Skeletal muscle satellite cell (primary cell): ENCODE results near the gene YBX1.
"Not testable (repeated sequence)": the region's sequence is repeated elsewhere in the genome, so short reads cannot be mapped to it uniquely, and the experiment has no call there.

Experiments used
- H3K27me3 ChIP-seq: 2 replicates; pipeline ENCODE4 v1.7.0; 2013; ENCODE audit warnings: low read length; ENCODE audit not compliant: control insufficient read depth, insufficient read depth
- H3K36me3 ChIP-seq: 2 replicates; pipeline ENCODE4 v1.7.0; 2013; ENCODE audit warnings: mild to moderate bottlenecking, control low read depth, low read length; ENCODE audit not compliant: insufficient read depth
- H3K4me1 ChIP-seq: 2 replicates; pipeline ENCODE4 v1.7.0; 2013; ENCODE audit warnings: low read length; ENCODE audit not compliant: control insufficient read depth, insufficient read depth
- H3K4me2 ChIP-seq: 2 replicates; pipeline ENCODE4 v1.7.0; 2013; ENCODE audit warnings: mild to moderate bottlenecking, low read length
- H3K4me3 ChIP-seq: 2 replicates; pipeline ENCODE4 v1.7.0; 2013; ENCODE audit warnings: low read length
- H3K9ac ChIP-seq: 2 replicates; pipeline ENCODE4 v1.7.0; 2013; ENCODE audit warnings: mild to moderate bottlenecking, low read depth, low read length, moderate library complexity
- H3K9me3 ChIP-seq: replicated peaks from 2 replicates; pipeline ENCODE4 v1.7.0; 2013; ENCODE audit warnings: mild to moderate bottlenecking, control low read depth, low read length

YBX1 gene

GRCh38 chr1:42691157-42691498 is 8.9 kb downstream of the YBX1 start:
- Histone ChIP-seq H3K27me3 (no peaks in the 10 kb centered on the region), H3K36me3 (peaks cover 44% of the 10 kb centered on the region), H3K9me3 (no peaks in the 10 kb centered on the region), H3K4me2 (no peak overlapping the region), H3K4me1 (peaks cover 25% of the 10 kb centered on the region), H3K4me3 (no peak overlapping the region), H3K9ac (no peak overlapping the region)

DNA sequence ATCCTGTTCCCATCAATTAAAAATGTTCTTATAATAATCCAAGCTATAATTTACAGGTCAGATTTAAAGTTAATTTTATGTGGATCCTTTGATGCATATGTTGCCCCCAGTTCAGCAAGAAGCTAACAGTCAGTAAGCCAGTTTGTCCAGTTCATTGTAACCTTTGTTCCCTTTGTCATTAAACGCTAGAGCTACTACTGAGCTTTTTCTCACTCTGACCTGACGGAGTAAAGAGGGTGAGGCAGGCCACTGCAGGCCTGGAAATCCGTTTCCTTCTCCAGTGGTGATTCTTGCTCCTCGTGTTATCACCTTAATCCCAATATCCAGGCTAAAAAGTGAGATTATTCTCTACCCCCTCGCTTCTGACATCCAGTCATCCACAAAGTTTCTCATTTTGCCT is 10.2 kb downstream of the YBX1 start:
- H3K4me1 ChIP-seq, result peaks cover 15% of the 10 kb centered on the region

DNA sequence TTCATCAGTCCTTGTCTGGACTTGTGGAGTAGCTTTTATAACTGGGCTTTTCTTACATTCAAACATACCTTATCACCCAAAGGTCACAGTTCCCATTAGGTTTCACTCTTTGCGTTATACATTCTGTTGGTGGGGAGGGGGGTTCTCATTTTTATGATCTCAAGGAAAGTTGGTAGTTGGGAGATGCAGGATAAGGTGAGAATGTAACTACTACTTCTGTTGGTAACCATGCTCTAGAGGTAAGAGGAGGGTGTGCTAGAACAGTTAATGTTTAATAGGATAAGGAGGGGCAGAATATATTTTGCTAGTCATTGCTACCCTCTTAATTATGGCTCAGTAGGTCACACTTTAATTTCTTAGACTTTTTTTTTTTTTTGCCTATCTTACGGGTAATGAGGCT is 10.7 kb downstream of the YBX1 start:
- Histone ChIP-seq H3K4me2 (no peak overlapping the region), H3K9me3 (no peaks in the 10 kb centered on the region), H3K4me1 (peaks cover 10% of the 10 kb centered on the region), H3K4me3 (no peak overlapping the region), H3K36me3 (peaks cover 52% of the 10 kb centered on the region), H3K27me3 (no peaks in the 10 kb centered on the region), H3K9ac (no peak overlapping the region)

More for the DNA sequence above, 10.2 kb downstream of the YBX1 start:
- Histone ChIP-seq H3K27me3 (no peaks in the 10 kb centered on the region), H3K4me2 (no peak overlapping the region), H3K36me3 (peaks cover 52% of the 10 kb centered on the region), H3K9ac (no peak overlapping the region), H3K4me3 (no peak overlapping the region), H3K9me3 (no peaks in the 10 kb centered on the region)

DNA sequence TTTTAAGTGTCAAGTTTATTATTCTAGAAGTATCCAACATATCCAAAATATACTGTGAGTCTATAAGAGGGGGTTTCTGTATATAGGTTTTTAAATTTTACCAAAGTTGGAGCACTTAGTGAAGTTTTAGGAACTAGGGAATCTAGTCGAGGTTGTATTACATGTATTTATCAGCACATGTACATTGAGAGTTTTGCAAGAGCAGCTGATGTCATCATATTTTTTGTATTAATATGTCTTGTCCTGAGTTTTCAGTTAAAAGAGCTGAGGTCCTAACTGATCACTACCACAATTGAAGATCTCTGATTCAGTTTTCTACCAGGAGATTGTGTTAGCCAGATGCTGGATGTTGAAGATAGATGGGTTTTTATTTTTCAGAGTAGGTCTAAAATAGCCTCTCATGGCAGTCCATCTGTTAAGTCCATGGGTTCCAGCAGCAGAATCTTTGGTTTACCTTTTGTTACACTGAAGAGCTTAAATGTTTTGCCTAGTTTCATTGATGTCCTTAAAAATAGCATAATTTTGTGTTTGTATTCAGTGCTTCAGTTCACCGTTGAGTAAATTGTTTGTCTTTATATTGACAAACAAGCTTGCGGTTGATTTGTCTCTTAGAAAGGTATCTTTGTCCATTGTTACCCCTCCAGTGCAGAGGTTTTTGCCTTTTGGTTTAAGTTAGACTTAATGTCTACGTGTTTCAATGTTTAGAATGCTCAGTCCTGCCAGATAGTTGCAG is 16.0 kb downstream of the YBX1 start:
- no peak overlapping the region for H3K9ac ChIP-seq
- no peaks in the 10 kb centered on the region for H3K4me1 ChIP-seq
- H3K4me2 ChIP-seq, result no peak overlapping the region
- no peaks in the 10 kb centered on the region for H3K9me3 ChIP-seq
- no peaks in the 10 kb centered on the region for H3K27me3 ChIP-seq
- peaks cover 90% of the 10 kb centered on the region for H3K36me3 ChIP-seq
- H3K4me3 ChIP-seq, result no peak overlapping the region

DNA sequence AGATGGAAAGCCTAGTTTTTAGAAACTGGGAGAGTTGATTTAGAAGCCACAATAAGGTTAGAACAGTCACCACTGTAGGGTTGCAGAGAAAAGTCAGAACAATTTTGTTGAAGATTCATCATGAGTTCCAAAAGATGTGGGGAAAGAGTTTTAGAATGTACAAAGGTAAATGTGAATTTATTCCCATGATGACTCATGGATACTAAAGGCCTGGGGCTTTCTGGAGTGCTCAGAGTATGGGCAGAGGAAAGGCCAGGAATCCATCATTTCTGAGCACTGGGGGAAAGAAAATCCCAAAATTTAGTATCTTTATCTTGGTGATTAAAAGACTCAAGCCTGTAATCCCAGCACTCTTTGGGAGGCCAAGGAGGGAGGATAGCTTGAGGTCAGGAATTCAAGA is 17.8 kb downstream of the YBX1 start:
- Histone ChIP-seq H3K27me3 (no peaks in the 10 kb centered on the region), H3K4me3 (no peak overlapping the region), H3K9ac (no peak overlapping the region), H3K36me3 (peaks cover 96% of the 10 kb centered on the region), H3K9me3 (no peaks in the 10 kb centered on the region), H3K4me2 (no peak overlapping the region), H3K4me1 (no peaks in the 10 kb centered on the region)

DNA sequence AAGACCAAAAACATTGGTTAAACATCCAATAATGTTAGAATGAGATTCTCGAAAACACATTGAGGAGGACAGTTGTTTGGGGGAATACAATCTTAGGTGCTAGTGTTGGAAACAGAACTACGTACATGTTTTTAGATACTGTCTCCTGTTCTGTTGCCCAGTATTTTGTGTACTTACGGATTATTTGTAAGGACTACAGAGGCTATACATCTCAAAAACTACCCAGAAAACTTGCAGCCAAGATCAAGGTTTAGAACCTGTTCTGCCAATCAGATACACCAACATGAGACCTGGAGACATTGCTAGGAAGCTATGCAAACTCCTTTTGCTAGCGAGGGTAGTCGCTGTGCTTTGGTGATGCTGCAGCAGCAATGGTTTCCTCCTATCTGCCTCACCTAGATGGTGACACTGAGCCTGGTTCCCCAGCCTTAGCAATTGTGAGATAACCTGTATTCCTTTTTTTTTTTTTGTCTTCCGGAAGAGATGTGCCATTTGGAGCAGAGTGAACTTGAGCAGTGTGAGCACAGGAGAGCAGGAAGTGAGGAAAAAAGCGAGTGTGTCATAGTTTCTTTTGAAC is 21.8 kb downstream of the YBX1 start:
- no peak overlapping the region for H3K9ac ChIP-seq
- H3K27me3 ChIP-seq, result no peaks in the 10 kb centered on the region
- H3K9me3 ChIP-seq, result no peaks in the 10 kb centered on the region
- H3K4me2 ChIP-seq, result no peak overlapping the region
- H3K4me3 ChIP-seq, result no peak overlapping the region
- H3K36me3 ChIP-seq, result peaks cover 77% of the 10 kb centered on the region
- no peaks in the 10 kb centered on the region for H3K4me1 ChIP-seq

DNA sequence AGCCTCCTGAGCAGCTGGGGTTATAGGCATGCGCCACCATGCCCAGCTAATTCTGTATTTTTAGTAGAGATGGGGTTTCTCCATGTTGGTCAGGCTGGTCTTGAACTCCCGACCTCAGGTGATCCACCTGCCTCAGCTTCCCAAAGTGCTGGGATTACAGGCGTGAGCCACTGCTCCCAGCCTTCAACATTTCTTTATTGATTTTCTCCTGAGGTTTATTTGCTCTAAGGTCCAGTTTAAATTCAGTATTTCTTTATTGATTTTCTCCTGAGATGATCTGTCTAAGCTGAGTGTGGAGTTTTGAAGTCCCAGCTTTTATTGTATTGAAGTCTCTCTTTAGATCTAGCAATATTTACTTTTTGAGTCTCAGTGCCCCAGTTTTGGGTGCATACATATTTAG is 30.6 kb downstream of the YBX1 start:
- H3K27me3 ChIP-seq, H3K4me1 ChIP-seq, H3K9ac ChIP-seq, H3K4me2 ChIP-seq, H3K9me3 ChIP-seq, H3K4me3 ChIP-seq: not testable (repeated sequence)
- peaks cover 25% of the 10 kb centered on the region for H3K36me3 ChIP-seq

DNA sequence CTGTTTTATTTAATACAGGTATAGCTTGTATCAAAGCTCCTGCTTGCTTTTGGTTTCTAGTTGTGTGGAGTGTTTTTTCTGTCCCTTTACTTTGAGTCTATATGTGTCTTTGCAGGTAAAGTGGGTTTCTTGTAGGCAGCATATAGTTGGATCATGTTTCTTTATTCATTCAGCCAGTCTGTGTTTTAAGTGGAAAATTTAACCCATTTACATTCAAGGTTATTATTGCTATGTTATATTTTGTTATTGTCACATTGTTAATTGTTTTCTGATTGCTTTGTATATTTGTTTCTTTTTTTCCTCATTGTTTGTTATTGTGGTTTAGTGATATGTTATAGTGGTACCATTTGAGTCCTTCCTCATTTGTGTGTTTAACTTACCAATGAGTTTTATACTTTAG is 31.1 kb downstream of the YBX1 start:
- Histone ChIP-seq H3K9ac (no peak overlapping the region), H3K4me1 (no peaks in the 10 kb centered on the region), H3K4me3 (no peak overlapping the region), H3K4me2 (no peak overlapping the region), H3K36me3 (peaks cover 23% of the 10 kb centered on the region), H3K9me3 (no peaks in the 10 kb centered on the region), H3K27me3 (no peaks in the 10 kb centered on the region)

DNA sequence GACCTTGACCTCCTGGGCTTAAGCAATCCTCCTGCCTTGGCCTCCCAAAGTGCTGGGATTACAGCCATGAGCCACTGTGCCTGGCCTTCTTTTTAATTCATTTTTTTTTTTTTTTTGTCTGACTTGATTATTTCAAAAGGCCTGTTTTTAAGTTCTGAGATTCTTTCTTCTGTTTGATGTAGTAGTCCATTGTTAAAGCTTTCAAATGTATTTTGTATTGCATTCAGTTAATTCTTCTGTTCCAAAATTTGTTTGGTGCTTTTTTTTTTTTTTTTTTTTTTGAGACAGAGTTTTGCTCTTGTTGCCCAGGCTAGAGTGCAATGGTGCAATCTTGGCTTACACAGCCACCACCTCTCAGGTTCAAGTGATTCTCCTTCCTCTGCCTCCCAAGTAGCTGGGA is 32.2 kb downstream of the YBX1 start:
- peaks cover 23% of the 10 kb centered on the region for H3K36me3 ChIP-seq
- H3K9me3 ChIP-seq, H3K4me1 ChIP-seq, H3K9ac ChIP-seq, H3K4me2 ChIP-seq, H3K4me3 ChIP-seq, H3K27me3 ChIP-seq: not testable (repeated sequence)

DNA sequence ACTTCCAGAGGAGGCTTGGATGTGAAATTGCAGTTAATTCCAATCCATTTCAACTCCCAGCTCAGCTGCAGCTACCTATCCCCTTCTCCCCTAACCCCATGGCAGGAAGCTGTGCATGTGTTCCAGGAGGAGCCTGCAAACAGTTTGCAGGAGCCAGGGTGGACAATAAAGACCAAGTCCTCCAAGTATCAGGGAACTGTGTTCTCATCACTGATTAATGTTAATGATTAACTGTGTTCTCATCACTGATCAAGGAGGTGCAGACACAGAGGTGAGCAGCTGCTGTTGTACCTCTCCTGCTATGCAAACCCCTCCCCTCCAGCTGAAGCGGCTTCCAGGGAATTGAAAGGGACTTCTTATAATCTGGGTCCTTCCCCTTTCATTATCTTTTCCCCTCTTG is 38.6 kb downstream of the YBX1 start:
- no peaks in the 10 kb centered on the region for H3K9me3 ChIP-seq
- no peaks in the 10 kb centered on the region for H3K4me1 ChIP-seq
- no peak overlapping the region for H3K4me3 ChIP-seq
- H3K27me3 ChIP-seq, result no peaks in the 10 kb centered on the region
- H3K9ac ChIP-seq, result no peak overlapping the region
- H3K36me3 ChIP-seq, result peaks cover 7% of the 10 kb centered on the region
- no peak overlapping the region for H3K4me2 ChIP-seq

DNA sequence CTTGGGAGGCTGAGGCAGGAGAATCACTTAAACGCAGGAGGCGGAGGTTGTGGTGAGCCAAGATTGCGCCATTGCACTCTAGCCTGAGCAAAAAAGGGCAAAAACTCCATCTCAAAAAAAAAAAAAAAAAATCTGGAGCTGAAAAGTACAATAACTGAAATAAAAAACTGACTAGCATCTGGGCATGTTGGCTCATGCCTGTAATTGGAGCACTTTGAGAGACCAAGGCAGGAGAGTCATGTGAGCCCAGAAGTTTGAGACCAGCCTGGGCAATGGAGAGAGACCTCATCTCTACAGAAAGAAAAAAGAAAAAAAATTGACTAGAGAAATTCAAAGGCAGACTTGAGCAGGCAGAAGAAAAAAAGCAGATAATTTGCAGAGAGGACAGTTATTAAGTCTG is 39.7 kb downstream of the YBX1 start:
- H3K9ac ChIP-seq, result no peak overlapping the region
- H3K9me3 ChIP-seq, result no peaks in the 10 kb centered on the region
- H3K4me3 ChIP-seq, result no peak overlapping the region
- no peaks in the 10 kb centered on the region for H3K27me3 ChIP-seq
- H3K4me1 ChIP-seq, result no peaks in the 10 kb centered on the region
- peaks cover 5% of the 10 kb centered on the region for H3K36me3 ChIP-seq
- no peak overlapping the region for H3K4me2 ChIP-seq

DNA sequence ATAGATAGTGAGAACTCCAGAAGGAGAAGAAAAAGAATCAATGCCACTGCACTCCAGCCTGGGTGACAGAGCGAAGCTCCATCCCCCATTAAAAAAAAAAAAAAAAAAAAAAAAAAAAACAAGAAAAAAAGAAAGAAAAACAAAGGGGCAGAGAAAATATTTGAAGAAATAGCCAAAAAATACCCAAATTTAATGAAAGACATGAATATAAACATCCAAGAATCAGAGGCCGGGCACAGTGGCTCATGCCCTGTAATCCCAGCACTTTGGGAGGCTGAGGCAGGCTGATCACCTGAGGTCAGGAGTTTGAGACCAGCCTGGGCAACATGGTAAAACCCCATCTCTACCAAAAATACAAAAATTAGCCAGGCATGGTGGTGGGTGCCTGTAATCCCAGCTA is 40.2 kb downstream of the YBX1 start:
- H3K4me3 ChIP-seq, H3K9ac ChIP-seq, H3K4me1 ChIP-seq, H3K4me2 ChIP-seq, H3K27me3 ChIP-seq, H3K36me3 ChIP-seq, H3K9me3 ChIP-seq: not testable (repeated sequence)
